Osteoblast (primary cell): Measurements from ENCODE around the gene PLA2G2C. TPM values are rescaled to one million over a fixed set of nuclear protein-coding genes. Genes with fewer than 3 reads are reported as not detected.

Experiments used
- DNase-seq: peaks from one replicate; pipeline ENCODE4 v3.0.0; 2011; ENCODE audit warnings: low spot score, mixed read lengths; ENCODE audit not compliant: insufficient read length; ENCODE audit errors: missing footprints
- H2AFZ ChIP-seq: 2 replicates; pipeline ENCODE4 v1.6.0; 2011; ENCODE audit warnings: mild to moderate bottlenecking, low read length
- H3K27ac ChIP-seq: 2 replicates; pipeline ENCODE4 v1.5.1; 2011; ENCODE audit warnings: mild to moderate bottlenecking, low read depth, low read length, moderate library complexity
- H3K27me3 ChIP-seq: 2 replicates; pipeline ENCODE4 v1.6.0; 2012; ENCODE audit warnings: mild to moderate bottlenecking, control low read depth, inconsistent platforms, low read length, moderate library complexity; ENCODE audit not compliant: insufficient read depth
- H3K36me3 ChIP-seq: 2 replicates; pipeline ENCODE4 v1.5.1; 2011; ENCODE audit warnings: mild to moderate bottlenecking, low read length, control low read depth, moderate library complexity; ENCODE audit not compliant: insufficient read depth
- H3K4me1 ChIP-seq: 2 replicates; pipeline ENCODE4 v1.5.1; 2011; ENCODE audit warnings: mild to moderate bottlenecking, low read length, control low read depth, moderate library complexity; ENCODE audit not compliant: insufficient read depth
- H3K4me2 ChIP-seq: 2 replicates; pipeline ENCODE4 v1.6.0; 2011; ENCODE audit warnings: mild to moderate bottlenecking, low read length; ENCODE audit not compliant: insufficient read depth
- H3K4me3 ChIP-seq: fragments of 200-600 bp; sonication (generic); 3 replicates; pipeline ENCODE4 v1.5.1; 2012; ENCODE audit warnings: mild to moderate bottlenecking, low read length, inconsistent platforms; ENCODE audit not compliant: insufficient read depth
- H3K79me2 ChIP-seq: 2 replicates; pipeline ENCODE4 v1.6.0; 2012; ENCODE audit warnings: mild to moderate bottlenecking, low read length, control low read depth, inconsistent platforms; ENCODE audit not compliant: insufficient read depth
- H3K9me3 ChIP-seq: 2 replicates; pipeline ENCODE4 v1.5.1; 2011; ENCODE audit warnings: low read depth, low read length, control low read depth
- H4K20me1 ChIP-seq: 2 replicates; pipeline ENCODE4 v1.6.0; 2012; ENCODE audit warnings: mild to moderate bottlenecking, low read length, control low read depth; ENCODE audit not compliant: insufficient read depth
- total RNA-seq: library from RNA; depleted of rRNA; stranded (reverse); fragments of >200 nt; gene quantifications from 2 replicates; pipeline ENCODE4 v1.2.3, GENCODE V29; 2012
- TF ChIP-seq, protein P1 (sequence below): IDR thresholded peaks from 2 replicates; pipeline ENCODE4 v1.5.1; 2011; ENCODE audit warnings: mild to moderate bottlenecking, low read depth, low read length, moderate library complexity; ENCODE audit errors: extremely low read depth

Gene PLA2G2C
- total RNA-seq, 1 donor = not detected

DNA sequence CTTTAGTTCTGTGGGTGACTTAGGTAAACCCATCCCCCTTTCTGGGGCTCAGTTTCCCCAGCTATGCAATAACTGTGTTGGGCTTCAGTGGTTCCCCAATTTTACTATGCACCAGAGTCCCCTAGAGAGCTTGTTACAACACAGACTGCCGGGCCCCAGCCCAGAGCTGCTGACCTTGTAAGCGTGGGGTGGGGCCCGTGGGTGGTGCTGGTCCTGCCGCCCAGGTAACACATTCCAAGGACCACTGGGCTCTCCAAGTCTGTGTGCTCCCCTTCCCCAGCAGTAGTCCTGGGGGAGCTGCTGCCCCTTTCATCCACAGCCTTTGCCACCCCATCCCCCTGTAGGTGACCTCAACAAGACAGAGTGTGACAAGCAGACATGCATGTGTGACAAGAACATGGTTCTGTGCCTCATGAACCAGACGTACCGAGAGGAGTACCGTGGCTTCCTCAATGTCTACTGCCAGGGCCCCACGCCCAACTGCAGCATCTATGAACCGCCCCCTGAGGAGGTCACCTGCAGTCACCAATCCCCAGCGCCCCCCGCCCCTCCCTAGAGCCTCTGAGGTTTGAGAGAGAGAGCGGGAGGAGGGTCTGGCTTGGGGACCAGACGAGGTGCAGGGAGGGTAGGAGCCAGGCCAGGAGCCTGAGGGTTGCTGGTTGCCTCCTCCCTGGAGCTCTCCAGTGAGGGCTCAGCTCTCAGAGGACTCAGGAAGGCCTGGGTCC, 38.3 kb downstream of the PLA2G2C start:
- H3K36me3 ChIP-seq = no peaks in the 10 kb centered on the region
- no peak overlapping the region for H3K4me3 ChIP-seq
- peaks cover 9% of the 10 kb centered on the region for H3K4me1 ChIP-seq
- H3K27ac ChIP-seq = no peak overlapping the region
- no peak overlapping the region for H2AFZ ChIP-seq
- no peaks in the 10 kb centered on the region for H3K79me2 ChIP-seq
- no peak overlapping the region for H3K4me2 ChIP-seq
- TF ChIP-seq, protein P1, sequence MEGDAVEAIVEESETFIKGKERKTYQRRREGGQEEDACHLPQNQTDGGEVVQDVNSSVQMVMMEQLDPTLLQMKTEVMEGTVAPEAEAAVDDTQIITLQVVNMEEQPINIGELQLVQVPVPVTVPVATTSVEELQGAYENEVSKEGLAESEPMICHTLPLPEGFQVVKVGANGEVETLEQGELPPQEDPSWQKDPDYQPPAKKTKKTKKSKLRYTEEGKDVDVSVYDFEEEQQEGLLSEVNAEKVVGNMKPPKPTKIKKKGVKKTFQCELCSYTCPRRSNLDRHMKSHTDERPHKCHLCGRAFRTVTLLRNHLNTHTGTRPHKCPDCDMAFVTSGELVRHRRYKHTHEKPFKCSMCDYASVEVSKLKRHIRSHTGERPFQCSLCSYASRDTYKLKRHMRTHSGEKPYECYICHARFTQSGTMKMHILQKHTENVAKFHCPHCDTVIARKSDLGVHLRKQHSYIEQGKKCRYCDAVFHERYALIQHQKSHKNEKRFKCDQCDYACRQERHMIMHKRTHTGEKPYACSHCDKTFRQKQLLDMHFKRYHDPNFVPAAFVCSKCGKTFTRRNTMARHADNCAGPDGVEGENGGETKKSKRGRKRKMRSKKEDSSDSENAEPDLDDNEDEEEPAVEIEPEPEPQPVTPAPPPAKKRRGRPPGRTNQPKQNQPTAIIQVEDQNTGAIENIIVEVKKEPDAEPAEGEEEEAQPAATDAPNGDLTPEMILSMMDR = no peak
- H4K20me1 ChIP-seq = no peaks in the 10 kb centered on the region
- no peaks in the 10 kb centered on the region for H3K9me3 ChIP-seq
- DNase-seq = peak; percentile 76
- peaks cover 8% of the 10 kb centered on the region for H3K27me3 ChIP-seq

DNA sequence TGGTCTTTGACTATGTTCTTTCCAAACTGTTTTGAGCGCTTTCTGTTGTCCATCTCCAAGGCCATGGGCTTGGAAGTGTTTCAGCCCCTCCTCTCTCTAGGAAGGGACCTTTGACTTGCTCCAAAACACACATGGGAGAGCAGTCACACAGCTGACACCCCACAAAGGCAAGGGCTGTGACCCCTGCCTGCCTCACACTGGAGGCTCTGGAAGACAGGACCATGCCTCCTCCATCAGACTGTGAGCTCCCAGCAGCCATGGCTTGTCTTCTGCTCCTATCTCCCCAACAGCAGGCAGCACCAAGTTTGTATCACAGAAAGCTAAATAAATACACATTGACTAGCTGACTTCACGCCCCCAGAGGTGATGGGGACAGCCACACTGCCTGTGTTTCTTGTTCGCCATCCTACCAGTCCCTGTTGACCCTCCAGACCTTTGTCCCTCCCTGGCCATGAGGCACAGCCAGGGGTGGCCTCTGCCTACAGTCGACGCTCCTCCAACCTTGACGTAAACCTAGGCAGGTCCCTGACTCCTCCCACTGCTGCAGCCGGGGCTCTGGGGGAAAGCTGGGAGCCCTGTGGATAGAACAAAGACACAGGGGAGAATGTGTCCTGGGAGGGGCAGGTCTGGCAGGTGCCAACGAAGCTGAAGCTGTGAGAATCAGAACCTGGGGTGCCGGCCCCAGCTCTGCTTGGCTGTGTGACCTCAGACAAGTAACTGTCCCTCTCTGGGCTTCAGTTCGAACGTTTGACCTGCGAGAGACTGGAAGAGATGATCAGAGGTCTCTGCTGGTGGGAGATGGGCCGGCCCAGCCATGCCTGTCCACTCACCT, 42.4 kb downstream of the PLA2G2C start:
- Histone ChIP-seq H3K27me3 (peaks cover 8% of the 10 kb centered on the region), H3K27ac (no peak overlapping the region), H2AFZ (no peak overlapping the region), H3K79me2 (no peaks in the 10 kb centered on the region), H3K9me3 (no peaks in the 10 kb centered on the region), H3K4me2 (no peak overlapping the region), H3K36me3 (no peaks in the 10 kb centered on the region), H4K20me1 (no peaks in the 10 kb centered on the region), H3K4me1 (no peaks in the 10 kb centered on the region), H3K4me3 (no peak overlapping the region)
- TF ChIP-seq, protein P1 = no peak
- peak; percentile 65 for DNase-seq

DNA sequence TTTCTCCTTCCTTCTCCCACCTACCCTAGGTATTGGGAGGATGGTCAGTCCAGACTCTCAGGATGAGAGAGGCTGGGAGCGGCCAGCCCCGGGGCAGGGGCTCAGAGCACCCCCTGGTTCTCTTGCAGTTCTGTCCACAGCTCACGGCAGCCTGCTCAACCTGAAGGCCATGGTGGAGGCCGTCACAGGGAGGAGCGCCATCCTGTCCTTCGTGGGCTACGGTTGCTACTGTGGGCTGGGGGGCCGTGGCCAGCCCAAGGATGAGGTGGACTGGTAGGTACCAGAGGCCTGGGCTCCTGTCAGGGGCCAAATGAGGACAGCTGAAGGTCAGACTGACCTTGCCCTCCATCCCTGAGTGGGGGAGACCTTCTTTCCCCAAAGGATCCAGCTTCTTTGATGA, 43.0 kb downstream of the PLA2G2C start:
- H3K9me3 ChIP-seq = no peaks in the 10 kb centered on the region
- DNase-seq = peak; percentile 37
- no peaks in the 10 kb centered on the region for H3K4me1 ChIP-seq
- H4K20me1 ChIP-seq = no peaks in the 10 kb centered on the region
- no peak overlapping the region for H3K4me2 ChIP-seq
- no peaks in the 10 kb centered on the region for H3K36me3 ChIP-seq
- H3K79me2 ChIP-seq = no peaks in the 10 kb centered on the region
- peaks cover 8% of the 10 kb centered on the region for H3K27me3 ChIP-seq
- no peak overlapping the region for H2AFZ ChIP-seq
- TF ChIP-seq, protein P1 = no peak
- no peak overlapping the region for H3K27ac ChIP-seq
- H3K4me3 ChIP-seq = no peak overlapping the region

DNA sequence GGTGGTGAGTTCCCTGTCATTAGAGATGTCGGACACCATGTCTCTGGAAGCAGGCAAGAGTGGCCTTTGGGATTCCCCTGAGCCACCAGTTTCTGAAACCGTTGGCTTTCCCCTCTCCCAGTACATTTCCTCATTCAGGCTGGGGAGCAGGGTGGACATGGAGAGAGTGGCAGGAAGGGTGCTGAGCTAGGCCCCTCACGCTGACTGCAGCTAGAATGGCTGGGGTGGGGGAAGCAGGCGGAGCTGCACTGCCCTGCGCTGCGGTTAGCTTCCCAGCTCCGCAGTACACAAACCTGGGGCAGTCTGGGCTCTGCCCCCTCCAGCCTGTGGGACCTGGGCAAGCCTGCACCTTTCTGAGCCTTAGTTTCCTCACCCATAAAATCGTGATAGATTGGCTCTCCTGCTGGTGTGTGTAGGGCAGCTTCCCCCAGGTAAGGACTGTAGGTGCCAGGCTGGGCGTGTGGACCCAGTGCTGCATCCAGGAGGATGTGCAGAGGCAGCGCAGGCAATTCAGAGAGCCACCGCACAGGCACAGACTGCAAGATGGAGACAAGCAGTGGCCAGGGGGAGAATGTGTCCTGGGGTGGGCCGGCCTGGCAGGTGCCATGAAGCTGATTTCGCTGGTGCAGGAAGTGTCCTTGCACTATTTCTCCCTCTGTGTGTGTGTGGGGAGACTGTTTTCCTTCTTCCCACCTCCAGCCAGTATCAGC, 44.2 kb downstream of the PLA2G2C start:
- Histone ChIP-seq H3K36me3 (no peaks in the 10 kb centered on the region), H3K4me1 (no peaks in the 10 kb centered on the region), H4K20me1 (no peaks in the 10 kb centered on the region), H3K79me2 (no peaks in the 10 kb centered on the region), H3K4me2 (no peak overlapping the region), H3K9me3 (no peaks in the 10 kb centered on the region), H3K27me3 (peaks cover 8% of the 10 kb centered on the region), H3K27ac (no peak overlapping the region), H3K4me3 (no peak overlapping the region), H2AFZ (no peak overlapping the region)
- no peak for DNase-seq
- TF ChIP-seq, protein P1 = no peak
